Left hindlimb (tissue), 1 donor: ENCODE measurements around the gene STRA6.

Experiments used
- DNase-seq: peaks from one replicate; pipeline ENCODE4 v3.0.0-alpha.2; 2018

Gene STRA6

GRCh38 chr15:74207652-74208440 is 5.3 kb upstream of the STRA6 start:
- no peak for DNase-seq

DNA sequence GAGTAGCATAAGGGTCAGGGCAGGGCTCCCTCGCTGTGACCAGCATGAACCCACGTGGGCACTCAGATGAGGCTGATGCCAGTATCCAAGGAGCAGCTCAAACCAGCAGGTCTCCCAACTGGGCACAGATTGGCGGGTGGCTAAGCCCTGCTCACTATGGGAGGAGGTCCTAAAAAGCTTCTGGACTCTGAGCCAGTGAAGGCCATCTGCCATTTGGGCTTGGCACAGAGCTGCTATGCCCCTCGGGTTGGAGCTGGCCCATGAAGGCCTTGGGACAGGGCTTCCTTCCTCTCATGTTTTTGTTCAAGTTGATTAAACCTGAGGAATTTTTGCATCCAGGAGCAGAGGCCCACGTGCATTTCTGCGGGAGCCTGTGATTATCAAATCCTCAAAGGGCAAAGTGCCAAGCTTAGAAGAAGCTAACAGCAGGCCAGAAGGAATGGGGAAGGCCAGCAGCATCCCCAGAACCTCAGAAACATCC is 4.3 kb upstream of the STRA6 start:
- no peak for DNase-seq

GRCh38 chr15:74205582-74205947 is 3.0 kb upstream of the STRA6 start:
- no peak for DNase-seq

DNA sequence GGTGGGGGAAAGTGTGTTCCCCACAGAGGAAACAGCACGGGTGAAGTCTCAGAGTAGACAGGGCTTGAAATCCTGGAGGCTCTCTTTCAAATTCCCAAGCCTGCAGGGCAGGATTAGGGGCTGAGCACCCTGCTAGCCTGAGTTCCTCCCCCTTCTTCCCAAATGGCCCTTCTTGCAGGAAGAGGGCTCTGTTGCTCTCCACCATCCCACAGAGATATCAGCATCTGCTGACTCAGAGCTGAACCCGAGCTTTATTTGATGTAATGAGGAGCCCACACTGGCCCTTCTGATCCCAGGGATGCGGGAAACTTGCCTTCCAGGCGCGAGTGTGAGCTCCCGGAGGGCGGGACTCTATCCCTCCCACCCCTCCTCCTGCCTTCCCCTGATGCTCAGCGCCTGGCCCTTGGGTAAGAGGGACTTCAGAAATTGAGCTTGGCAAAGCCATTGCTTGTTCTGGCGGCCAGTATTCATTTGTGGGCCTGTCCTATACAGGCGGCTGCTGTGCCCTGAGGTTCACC is 1.4 kb upstream of the STRA6 start:
- DNase-seq = peak; percentile 73

DNA sequence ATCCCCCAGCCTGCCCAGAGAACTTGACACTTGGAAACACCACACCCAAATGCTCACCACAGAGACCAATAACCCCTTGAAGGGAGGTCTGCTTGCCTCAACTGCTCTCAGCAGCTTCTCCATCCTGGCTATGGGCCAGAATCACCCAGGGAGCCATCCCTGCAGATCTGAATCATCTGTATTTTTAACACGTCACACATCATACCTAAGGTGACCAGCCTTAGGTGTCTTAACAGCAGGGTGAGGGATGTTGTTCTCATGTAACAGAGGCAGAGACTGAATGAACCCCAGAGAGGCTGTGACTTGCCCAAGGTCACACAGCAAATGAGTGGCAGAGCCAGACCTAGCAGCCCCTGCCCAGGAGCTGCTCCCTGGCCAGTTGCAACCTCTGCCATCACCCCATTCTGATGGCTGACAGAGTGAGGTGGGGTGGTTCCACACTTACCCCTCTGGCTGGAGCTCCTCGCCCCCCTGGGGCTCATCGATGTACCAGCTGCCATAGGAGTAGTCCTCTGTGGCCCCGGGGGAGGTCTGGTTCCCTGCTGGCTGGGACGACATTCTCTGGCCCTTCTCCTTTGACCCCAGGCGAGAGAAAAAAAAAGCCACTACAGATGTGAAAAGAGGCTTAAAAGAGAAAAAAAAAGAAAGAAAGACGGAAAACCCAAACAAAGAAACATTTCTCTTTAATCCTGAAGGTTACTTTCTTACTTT is 722 bp downstream of the STRA6 start:
- no peak for DNase-seq

- peak; percentile 73 for DNase-seq
Measured at GRCh38 chr15:74200871-74201419, 1.6 kb downstream of the STRA6 start.

- DNase-seq = no peak
Measured at GRCh38 chr15:74200412-74200815, 2.2 kb downstream of the STRA6 start.

DNA sequence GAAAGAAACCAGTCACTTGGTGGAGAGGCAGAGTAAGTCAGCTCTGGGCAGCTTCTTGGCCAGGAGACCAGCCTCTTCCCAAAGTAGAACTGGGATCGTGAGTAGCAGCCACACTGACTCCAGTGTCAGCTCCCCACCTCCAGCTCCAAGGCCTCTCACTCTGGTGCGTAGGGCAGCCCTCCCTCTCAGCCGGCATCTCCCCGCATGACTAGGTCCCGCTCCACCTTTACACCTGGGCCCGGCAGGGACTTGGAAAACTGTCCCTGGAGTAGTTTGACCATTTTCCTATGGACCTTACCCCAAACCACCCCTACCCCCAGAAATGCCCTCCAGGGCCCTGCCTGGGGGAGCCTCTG is 3.3 kb downstream of the STRA6 start:
- no peak for DNase-seq

DNA sequence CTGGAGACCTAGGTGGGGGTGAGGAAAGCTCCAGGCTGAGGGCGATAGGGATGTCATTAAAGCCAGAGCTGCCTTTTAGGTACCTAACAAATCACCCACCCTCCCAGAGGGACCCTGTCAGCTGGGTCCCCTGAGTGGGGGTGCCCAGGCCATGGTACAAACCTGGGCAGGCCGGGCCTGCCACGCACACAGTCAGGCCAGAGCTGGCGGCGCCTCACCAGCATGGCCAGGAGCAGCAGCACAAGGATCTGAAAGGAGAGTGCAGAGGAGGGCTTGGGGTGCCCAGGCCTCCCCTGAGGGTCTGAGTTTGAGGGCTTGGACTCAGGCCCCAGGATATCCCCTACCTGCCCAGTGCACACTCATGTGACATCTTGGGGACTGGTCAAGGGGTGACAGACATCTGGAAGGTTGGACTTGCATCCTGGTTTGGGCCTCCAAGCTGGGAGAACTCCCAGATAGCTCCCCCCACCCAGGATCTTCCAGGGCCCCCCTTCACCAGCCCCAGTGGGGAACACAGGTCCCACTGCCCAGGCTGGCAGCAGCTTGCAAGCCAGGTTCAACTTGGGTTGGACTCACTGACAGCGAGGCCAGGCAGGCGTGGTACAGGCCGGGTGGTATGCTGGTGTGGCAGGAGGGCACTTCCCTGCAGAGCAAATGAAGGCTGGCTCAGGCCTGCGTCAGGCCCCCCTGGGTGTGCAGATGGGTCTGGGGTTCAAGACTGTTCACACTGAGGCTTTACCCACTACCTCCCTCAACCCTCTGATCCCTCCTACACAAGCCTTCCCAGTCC is 5.2 kb downstream of the STRA6 start:
- DNase-seq = no peak

GRCh38 chr15:74196175-74196574 is 6.4 kb downstream of the STRA6 start:
- peak; percentile 71 for DNase-seq

- DNase-seq = no peak
Measured at GRCh38 chr15:74194572-74195559, 7.7 kb downstream of the STRA6 start.

- DNase-seq = no peak
Measured at GRCh38 chr15:74193905-74194304, 8.7 kb downstream of the STRA6 start.

DNA sequence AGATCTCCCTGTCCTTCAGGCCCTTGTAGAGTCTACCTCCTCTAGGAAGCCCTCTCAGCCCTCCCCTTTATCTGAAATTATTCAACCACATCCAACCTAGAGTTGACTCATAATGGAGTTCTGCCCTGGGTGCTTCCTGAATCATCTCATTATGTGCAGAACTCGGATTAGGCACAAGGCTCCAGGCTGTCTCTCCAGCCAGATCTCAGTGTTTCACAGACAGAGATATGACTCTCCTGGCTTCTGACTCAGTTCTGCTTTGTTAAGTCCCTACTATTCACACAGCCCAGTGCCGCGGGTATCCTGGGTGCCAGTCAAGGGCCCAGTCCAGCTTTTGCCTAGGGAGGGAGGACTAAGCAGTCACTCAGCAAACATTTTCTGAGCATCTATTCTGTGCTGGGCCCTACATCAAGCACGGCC is 9.3 kb downstream of the STRA6 start:
- DNase-seq = no peak

DNA sequence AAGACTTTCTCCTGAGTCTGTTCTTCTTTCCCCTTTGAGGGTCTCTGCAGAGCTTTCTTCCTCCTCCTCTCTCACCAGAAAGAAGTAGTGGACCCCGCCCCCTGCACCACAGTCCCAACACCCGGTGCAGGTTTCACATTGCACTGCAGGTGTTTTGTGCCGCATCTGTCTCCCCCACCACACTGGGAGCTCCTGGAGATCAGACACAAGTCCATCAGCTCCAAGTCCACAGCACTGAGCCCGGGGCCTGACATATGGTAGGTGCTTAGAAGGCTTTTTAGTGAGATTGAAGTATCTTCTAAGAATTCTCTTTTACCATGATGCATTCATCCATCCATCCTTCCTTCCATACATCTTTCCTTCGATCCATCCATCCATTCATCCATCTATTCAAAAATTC is 9.8 kb downstream of the STRA6 start:
- DNase-seq = no peak

DNA sequence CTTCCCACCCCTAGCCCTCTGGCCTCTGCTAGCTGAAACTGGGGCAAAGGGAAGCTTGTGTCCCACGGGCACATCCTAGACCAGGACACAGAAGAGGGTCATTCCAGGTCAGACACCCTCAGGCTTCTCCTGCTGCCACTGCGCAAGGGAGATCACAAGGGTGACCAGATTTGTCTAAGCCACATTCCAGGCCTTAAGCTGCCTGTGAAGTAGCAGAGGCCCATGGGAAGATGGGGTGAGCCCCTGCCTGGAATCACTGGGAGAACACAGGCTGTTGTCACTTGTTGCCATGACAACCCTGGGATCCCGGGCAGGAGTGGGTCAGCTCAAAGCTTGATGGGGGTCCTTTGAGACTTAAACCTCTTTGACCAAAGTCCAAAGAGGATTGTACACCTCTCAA is 10.8 kb downstream of the STRA6 start:
- DNase-seq = no peak

GRCh38 chr15:74188216-74188615 is 14.4 kb downstream of the STRA6 start:
- no peak for DNase-seq

DNA sequence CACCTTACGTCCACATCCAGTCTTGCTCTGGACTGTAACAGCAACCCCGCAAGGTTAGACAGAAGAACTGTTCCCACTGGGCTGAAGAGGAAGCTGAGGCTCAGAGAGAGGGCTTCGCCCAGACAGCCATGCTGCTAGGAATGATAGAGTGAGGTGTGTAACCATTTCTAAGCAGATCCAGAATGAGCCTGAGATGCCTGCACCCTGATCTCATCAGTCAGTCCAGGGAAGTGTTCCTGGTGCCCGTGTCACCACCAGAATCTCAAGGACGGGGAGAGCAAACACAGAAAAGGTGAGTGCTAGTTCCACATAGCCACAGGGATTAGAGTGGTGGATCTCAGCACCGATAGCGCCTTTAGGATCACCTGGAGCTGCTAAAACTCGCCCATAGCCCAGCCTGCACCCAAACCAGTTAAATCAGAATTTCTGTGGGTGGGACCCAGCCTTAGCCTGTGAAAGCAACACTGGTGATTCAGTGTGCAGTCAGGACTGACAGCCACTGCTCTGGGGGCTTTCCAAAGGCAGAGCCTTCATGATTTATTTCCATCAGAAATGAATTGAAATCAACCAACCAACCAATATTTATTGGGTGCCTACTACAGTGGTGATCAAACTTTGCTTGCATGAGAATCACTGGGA is 16.8 kb downstream of the STRA6 start:
- no peak for DNase-seq

DNA sequence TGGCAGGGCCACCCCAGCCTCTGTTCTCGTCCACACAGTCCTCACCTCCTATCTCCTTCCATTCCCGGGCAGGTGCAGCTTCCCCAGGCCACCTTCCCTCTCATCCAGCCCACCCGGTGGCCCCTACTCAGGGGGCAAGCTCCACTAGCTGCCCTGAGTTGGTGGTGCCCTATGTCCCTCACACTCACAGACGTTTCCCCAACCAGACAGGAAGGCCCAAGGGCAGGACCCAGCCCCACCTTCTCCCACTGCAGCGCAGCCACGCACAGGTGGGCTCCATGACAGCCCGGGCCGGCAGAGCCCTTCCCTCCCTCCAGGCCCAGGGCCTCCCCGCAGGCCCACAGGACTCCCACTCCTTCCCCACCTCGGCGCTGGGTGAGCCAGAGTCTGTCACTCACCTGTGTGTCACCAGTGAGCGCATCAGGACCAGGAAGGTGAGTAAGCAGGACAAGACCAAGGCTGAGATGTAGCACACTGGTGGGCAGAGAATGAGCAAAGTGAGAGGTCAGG is 17.9 kb downstream of the STRA6 start:
- no peak for DNase-seq

GRCh38 chr15:74182131-74182530 is 20.5 kb downstream of the STRA6 start:
- DNase-seq = no peak

GRCh38 chr15:74180881-74181602 is 21.5 kb downstream of the STRA6 start:
- no peak for DNase-seq
